Occipital lobe (tissue), 2 donors: Measurements from ENCODE around the gene ERBB3. TPM values are rescaled to one million over a fixed set of nuclear protein-coding genes. Genes with fewer than 3 reads are reported as not detected.
A peak's percentile ranks its signal among the peaks of the same experiment; 100 is the strongest.

Source experiments
- DNase-seq: peaks from one replicate; lab custom pipeline; 2025; lab: John Stamatoyannopoulos, UW
- total RNA-seq: library from RNA; depleted of rRNA; stranded (reverse); fragments of >200 nt; gene quantifications from one replicate; pipeline ENCODE4 v1.2.3, GENCODE V29; 2014

Gene ERBB3
- total RNA-seq, 1 donor from 2014 or later: 2.2 TPM

- DNase-seq: peak; percentile 74
Observed at GRCh38 chr12:56078931-56079722, 838 bp upstream of the ERBB3 start.

GRCh38 chr12:56080556-56081138 is 682 bp downstream of the ERBB3 start:
- no peak for DNase-seq

- DNase-seq: peak; percentile 14
Observed at GRCh38 chr12:56081393-56082347, 1.7 kb downstream of the ERBB3 start.

- no peak for DNase-seq
Observed at GRCh38 chr12:56082382-56082781, 2.4 kb downstream of the ERBB3 start.

- DNase-seq: peak; percentile 82
Observed at GRCh38 chr12:56082967-56083366, 3.0 kb downstream of the ERBB3 start.

- DNase-seq: no peak
Observed at GRCh38 chr12:56084958-56085543, 5.1 kb downstream of the ERBB3 start.

GRCh38 chr12:56086096-56086495 is 6.1 kb downstream of the ERBB3 start:
- DNase-seq: no peak

GRCh38 chr12:56086608-56087007 is 6.6 kb downstream of the ERBB3 start:
- no peak for DNase-seq

GRCh38 chr12:56087220-56087619 is 7.3 kb downstream of the ERBB3 start:
- no peak for DNase-seq

- no peak for DNase-seq
Observed at GRCh38 chr12:56097738-56098137, 17.8 kb downstream of the ERBB3 start.

- DNase-seq: no peak
Observed at GRCh38 chr12:56098592-56098991, 18.6 kb downstream of the ERBB3 start.

GRCh38 chr12:56099787-56100186 is 19.8 kb downstream of the ERBB3 start:
- DNase-seq: no peak

- DNase-seq: no peak
Observed at GRCh38 chr12:56101045-56101444, 21.1 kb downstream of the ERBB3 start.

GRCh38 chr12:56102683-56103065 is 22.7 kb downstream of the ERBB3 start:
- no peak for DNase-seq

- DNase-seq: no peak
Observed at GRCh38 chr12:56103066-56103711, 23.2 kb downstream of the ERBB3 start.

- DNase-seq: no peak
Observed at GRCh38 chr12:56103823-56104108, 23.8 kb downstream of the ERBB3 start.

- peak; percentile 98 for DNase-seq
Observed at GRCh38 chr12:56104109-56104814, 24.3 kb downstream of the ERBB3 start, which contains the start of gene PA2G4. TSS of gene PA2G4 (plus strand) at chr12:56104559. CDS start at chr12:56104738, 179 bp downstream.

GRCh38 chr12:56104815-56105608 is 25.0 kb downstream of the ERBB3 start:
- DNase-seq: no peak

GRCh38 chr12:56105609-56105902 is 25.6 kb downstream of the ERBB3 start:
- no peak for DNase-seq

GRCh38 chr12:56107242-56107641 is 27.3 kb downstream of the ERBB3 start:
- no peak for DNase-seq
